Measurements from ENCODE around the gene PKN3. TPM values are rescaled to one million over a fixed set of nuclear protein-coding genes. Genes with fewer than 3 reads are reported as not detected.

Gene PKN3
- total RNA-seq, 4 donors from 2014 or later: 6.6 to 17.1 (median 8.9) TPM

GRCh38 chr9:128683340-128684064 is 18.8 kb upstream of the PKN3 start:
- peak overlapping the region; percentile 49 to 88 (median 84) for H3K27ac ChIP-seq
- no peaks in the 10 kb centered on the region for H3K9me3 ChIP-seq
- WGBS, 2 donors: 11 to 12% methylated on average over 21 of the region's 21 CpGs
- peaks cover 0 to 42% (median 15%) of the 10 kb centered on the region in 4 donors for H3K4me1 ChIP-seq
- peak overlapping the region; percentile 24 to 68 (median 45) for H3K4me3 ChIP-seq
- no peaks in the 10 kb centered on the region for H3K36me3 ChIP-seq
- H3K27me3 ChIP-seq: no peaks in the 10 kb centered on the region
- peak in 1 of 2 donors; percentile 32 for DNase-seq (ENCODE audit: low spot score in 2 of 2)
- TF ChIP-seq POLR2A (IDR thresholded peaks at IDR 0.05): no peak
- peak in 1 of 2 donors; percentile 18 for TF ChIP-seq EP300 (IDR thresholded peaks at IDR 0.05)

DNA sequence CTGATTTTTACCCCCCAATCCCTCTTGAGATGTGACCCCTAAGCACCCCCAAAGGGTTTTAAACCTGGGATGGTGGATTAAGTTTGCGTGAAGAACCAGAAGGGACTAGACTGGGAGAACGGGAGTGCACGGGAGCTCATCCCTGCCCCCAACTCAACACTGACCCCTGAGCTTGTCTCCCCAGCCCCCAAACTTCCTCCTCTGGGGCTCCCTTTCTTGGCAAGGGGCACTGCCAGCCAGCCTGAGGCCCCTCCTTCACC is 18.3 kb upstream of the PKN3 start:
- no peak for TF ChIP-seq CTCF (IDR thresholded peaks at IDR 0.05)
- H3K27me3 ChIP-seq: no peaks in the 10 kb centered on the region

DNA sequence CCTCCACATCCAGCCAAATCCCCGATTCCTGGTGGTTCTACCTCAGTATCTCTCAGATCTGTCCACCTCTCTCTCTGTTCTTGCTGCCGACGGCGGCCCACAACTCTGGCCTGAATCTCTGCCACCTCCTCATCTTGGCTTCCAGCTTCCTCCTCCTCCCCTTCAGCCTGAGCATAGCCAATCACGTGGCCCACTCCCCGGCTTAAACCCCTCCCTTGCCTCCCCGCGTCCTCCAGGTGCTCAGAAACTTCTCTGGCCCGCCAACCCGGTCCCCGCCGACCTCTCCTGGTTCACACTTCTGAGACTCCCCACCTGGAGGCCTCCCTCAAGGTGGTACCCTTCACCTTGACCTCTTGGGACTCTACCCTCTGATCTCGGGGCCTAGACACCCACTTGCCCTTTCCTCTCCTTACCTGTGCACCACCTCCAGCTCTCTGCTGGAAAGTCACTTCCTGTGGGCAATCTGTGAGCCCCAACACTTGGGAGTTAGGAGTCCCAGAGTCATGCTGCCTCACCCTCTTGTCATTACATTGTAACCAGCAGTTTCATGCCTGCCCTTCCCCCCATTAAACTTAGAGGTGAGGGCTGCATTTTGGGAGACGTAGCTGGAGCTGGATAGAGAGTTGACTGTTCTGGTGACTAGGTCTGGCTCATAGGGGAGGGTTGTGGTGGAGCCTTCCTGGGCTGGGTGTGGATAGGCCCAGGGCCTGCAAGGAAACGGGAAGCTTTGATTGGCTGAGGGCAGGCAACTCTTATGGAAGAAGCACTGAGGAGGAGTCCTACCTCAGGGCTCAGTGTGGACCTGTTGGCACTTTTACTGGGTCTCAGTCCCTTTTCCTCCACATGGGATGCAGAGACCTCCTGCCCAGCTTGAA is 17.7 kb upstream of the PKN3 start:
- no peaks in the 10 kb centered on the region for H3K36me3 ChIP-seq
- 15% methylated on average over 15 of the region's 15 CpGs for WGBS, 2 donors
- peaks cover 0 to 42% (median 15%) of the 10 kb centered on the region in 4 donors for H3K4me1 ChIP-seq
- H3K4me3 ChIP-seq: peak overlapping the region; percentile 24 to 68 (median 45)
- H3K27me3 ChIP-seq: no peaks in the 10 kb centered on the region
- H3K27ac ChIP-seq: peak overlapping the region; percentile 49 to 88 (median 84)
- no peak for TF ChIP-seq CTCF (IDR thresholded peaks at IDR 0.05)
- peak in 1 of 2 donors; percentile 62 for TF ChIP-seq EP300 (IDR thresholded peaks at IDR 0.05)
- peak in 1 of 2 donors; percentile 55 for TF ChIP-seq POLR2A (IDR thresholded peaks at IDR 0.05)
- peak; percentile 52 to 67 for DNase-seq (ENCODE audit: low spot score in 2 of 2)
- H3K9me3 ChIP-seq: no peaks in the 10 kb centered on the region

More for the DNA sequence above, 18.3 kb upstream of the PKN3 start:
- H3K4me3 ChIP-seq: peak overlapping the region; percentile 24 to 68 (median 45)
- DNase-seq (ENCODE audit: low spot score in 2 of 2): no peak
- H3K9me3 ChIP-seq: no peaks in the 10 kb centered on the region
- WGBS, 2 donors: 0 to 2% methylated on average over 3 of the region's 3 CpGs
- peaks cover 0 to 42% (median 15%) of the 10 kb centered on the region in 4 donors for H3K4me1 ChIP-seq
- no peaks in the 10 kb centered on the region for H3K36me3 ChIP-seq
- peak overlapping the region; percentile 49 to 88 (median 84) for H3K27ac ChIP-seq

DNA sequence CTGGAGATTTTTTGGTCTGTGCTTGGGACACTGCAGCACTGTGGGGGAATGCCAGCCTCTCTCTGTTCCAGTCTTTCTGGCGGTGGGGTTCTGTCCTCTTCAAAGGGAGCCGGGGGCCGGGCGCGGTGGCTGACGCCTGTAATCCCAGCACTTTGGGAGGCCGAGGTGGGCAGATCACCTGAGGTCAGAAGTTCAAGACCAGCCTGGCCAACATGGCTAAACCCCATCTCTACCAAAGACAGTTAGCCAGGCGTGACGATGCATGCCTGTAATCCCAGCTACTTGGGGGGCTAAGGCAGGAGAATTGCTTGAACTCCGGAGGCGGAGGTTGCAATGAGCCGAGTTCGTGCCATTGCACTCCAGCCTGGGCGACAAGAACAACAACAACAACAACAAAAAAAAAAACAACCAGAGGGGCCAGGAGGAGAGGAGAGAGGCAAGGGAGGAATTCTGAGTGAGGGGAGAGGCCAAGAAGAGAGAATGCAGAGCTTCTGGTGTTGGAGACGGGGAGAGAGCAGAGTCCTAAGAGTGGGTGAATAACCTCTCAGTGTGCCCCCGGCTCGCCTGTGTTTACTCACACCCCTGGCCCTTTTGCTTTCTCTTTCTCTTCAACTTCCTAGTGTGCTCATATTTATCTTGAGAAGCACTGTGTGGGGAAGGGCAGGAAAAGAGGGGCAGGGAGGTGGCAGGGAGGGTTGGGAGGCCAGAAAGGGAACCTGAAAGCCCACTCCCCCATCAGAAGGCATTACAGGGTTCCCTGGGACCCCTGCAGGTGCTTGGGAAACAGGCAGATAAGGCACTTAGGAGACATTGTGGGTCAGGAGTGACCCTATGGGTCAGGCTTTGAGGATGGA is 16.4 kb upstream of the PKN3 start:
- Histone ChIP-seq H3K9me3 (no peaks in the 10 kb centered on the region), H3K4me1 (peaks cover 0 to 49% (median 20%) of the 10 kb centered on the region in 4 donors), H3K27ac (peak overlapping the region in 3 of 4 donors; percentile 68 to 88 (median 73)), H3K36me3 (no peaks in the 10 kb centered on the region), H3K4me3 (peak overlapping the region in 2 of 4 donors; percentile 5 to 23), H3K27me3 (no peaks in the 10 kb centered on the region)
- WGBS, 2 donors: 68 to 70% methylated on average over 17 of the region's 17 CpGs
- TF ChIP-seq EP300 (IDR thresholded peaks at IDR 0.05) (no peak), CTCF (IDR thresholded peaks at IDR 0.05) (no peak), POLR2A (IDR thresholded peaks at IDR 0.05) (no peak)
- no peak for DNase-seq (ENCODE audit: low spot score in 2 of 2)

- TF ChIP-seq CTCF (IDR thresholded peaks at IDR 0.05) (no peak), EP300 (IDR thresholded peaks at IDR 0.05) (no peak), POLR2A (IDR thresholded peaks at IDR 0.05) (no peak)
- 90 to 95% methylated on average over 4 of the region's 4 CpGs for WGBS, 2 donors
- peaks cover 0 to 62% (median 27%) of the 10 kb centered on the region in 4 donors for H3K4me1 ChIP-seq
Measured at GRCh38 chr9:128687453-128687852, 14.8 kb upstream of the PKN3 start.

More at GRCh38 chr9:128687453-128687852, 14.8 kb upstream of the PKN3 start:
- peak overlapping the region in 1 of 4 donors; percentile 96 for H3K27ac ChIP-seq
- no peak for DNase-seq (ENCODE audit: low spot score in 2 of 2)
- no peak overlapping the region for H3K4me3 ChIP-seq
- no peaks in the 10 kb centered on the region for H3K9me3 ChIP-seq
- no peaks in the 10 kb centered on the region for H3K27me3 ChIP-seq
- H3K36me3 ChIP-seq: peaks cover 0 to 8% (median 7%) of the 10 kb centered on the region in 3 donors

All from tibial nerve (tissue), 4 donors.